B cell (primary cell): ENCODE results near the gene PDCD6IP.

ENCODE experiments used
- CTCF ChIP-seq: fragments of 200-600 bp; IDR thresholded peaks from one replicate; pipeline ENCODE4 v1.8.0; 2022; ENCODE audit warnings: antibody characterized with exemption, mild to moderate bottlenecking
- EZH2 ChIP-seq: IDR thresholded peaks from 2 replicates; pipeline ENCODE4 v1.6.1; 2012; ENCODE audit warnings: borderline replicate concordance, low read depth, mild to moderate bottlenecking, moderate library complexity, low read length; ENCODE audit not compliant: insufficient read depth, poor library complexity, severe bottlenecking

GRCh38 chr3:33911525-33912322 lies 113.3 kb downstream of the PDCD6IP start:
- TF ChIP-seq CTCF (no peak), EZH2 (no peak)
